Stimulated activated CD8-positive, alpha-beta memory T cell treated with anti-CD3 and anti-CD28 coated beads, Interleukin-12 subunit alpha, Interleukin-12 subunit beta, amount 100 ng/mL, for 4 hours (primary cell): ENCODE data around the gene ANKRD24.
"Not testable (repeated sequence)": the region's sequence is repeated elsewhere in the genome, so short reads cannot be mapped to it uniquely, and the experiment has no call there.

Source experiments
- DNase-seq: peaks from one replicate; pipeline ENCODE4 v3.0.0-alpha.2; 2020; ENCODE audit warnings: low read depth

The ANKRD24 gene

GRCh38 chr19:4173479-4174212 lies 8.8 kb upstream of the ANKRD24 start:
- DNase-seq = no peak

GRCh38 chr19:4174213-4174894 lies 8.1 kb upstream of the ANKRD24 start:
- no peak for DNase-seq

GRCh38 chr19:4174895-4175668 lies 7.4 kb upstream of the ANKRD24 start:
- no peak for DNase-seq

- DNase-seq = no peak
Measured at GRCh38 chr19:4175669-4175931, 6.9 kb upstream of the ANKRD24 start.

- no peak for DNase-seq
Measured at GRCh38 chr19:4177146-4177545, 5.3 kb upstream of the ANKRD24 start.

GRCh38 chr19:4178990-4179389 lies 3.5 kb upstream of the ANKRD24 start:
- DNase-seq = no peak

GRCh38 chr19:4181053-4181508 lies 1.4 kb upstream of the ANKRD24 start:
- no peak for DNase-seq

- DNase-seq = no peak
Measured at GRCh38 chr19:4183967-4184717, 1.7 kb downstream of the ANKRD24 start.

GRCh38 chr19:4184718-4185352 lies 2.3 kb downstream of the ANKRD24 start:
- DNase-seq = no peak

DNA sequence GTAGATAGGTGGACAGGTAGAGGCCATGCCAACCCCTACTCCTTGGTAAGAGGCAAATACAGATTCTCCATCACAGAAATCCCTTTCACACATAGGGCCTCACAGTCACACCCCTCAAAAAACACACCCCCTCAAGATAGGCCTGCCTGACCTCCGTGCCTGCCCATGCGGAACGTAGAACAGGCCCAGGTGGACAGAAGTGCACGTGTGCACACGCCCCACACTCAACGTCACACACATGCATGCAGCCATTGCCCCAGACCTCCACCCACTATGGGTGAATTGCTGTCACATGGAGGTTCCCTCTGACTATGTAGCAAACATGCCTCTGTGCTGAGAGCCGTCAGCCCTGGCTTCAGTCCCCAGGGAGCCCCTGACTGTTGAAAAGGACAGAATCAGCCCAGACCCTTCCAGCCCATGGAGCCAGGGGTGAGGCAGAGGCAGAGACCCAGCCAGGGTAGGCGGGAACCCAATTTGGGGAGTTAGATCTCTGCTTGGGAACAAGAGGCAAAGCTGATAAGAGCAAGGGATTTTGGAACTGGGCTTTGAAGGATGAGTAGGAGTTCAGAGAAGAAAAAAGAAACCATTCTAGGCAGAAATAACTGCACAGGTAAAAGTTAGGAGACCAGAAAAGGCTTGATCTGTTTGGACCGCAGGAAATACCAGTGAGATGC lies 3.1 kb downstream of the ANKRD24 start:
- no peak for DNase-seq

DNA sequence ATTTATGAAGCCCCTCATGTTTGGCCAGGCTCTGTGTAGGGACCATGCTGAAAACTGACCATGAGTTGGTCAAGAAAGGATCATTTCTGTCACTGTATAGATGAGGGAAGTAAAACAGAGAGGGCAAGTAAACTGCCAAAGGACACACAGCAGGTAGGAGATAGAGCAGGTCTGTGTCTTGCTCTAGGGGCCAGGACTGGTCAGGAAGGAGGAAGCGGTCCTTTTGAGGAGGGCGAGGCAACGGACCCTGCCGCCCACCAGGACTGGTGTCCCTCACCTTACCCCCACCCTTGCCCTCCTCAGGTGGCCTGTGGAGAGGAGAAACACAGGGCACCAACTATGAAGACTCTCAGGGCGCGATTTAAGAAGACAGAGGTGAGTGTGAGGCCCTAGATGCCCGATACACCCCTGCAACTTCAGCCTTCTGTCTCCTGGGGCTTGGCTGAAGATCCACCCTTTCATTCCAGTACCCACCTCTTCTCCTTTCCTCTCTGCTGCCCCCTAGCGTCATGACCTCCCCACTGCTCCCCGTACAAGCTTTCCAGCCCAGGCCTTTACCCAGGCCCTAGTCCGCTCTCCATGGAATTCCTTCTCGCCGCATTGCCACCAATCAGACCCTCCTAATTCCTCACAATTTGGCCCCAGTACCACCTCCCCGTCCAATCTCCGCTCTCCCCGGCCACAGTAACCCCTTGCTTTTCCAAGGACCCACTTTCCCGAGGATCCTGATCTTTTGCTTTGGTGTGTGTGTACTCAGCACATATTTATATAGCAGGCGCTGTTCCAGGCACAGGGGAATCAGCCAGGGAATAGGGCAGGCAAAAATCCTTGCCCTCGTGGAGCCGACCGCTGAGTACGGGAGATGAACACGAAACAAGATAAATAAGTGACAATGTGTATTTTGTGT lies 3.9 kb downstream of the ANKRD24 start:
- peak; percentile 43 for DNase-seq

DNA sequence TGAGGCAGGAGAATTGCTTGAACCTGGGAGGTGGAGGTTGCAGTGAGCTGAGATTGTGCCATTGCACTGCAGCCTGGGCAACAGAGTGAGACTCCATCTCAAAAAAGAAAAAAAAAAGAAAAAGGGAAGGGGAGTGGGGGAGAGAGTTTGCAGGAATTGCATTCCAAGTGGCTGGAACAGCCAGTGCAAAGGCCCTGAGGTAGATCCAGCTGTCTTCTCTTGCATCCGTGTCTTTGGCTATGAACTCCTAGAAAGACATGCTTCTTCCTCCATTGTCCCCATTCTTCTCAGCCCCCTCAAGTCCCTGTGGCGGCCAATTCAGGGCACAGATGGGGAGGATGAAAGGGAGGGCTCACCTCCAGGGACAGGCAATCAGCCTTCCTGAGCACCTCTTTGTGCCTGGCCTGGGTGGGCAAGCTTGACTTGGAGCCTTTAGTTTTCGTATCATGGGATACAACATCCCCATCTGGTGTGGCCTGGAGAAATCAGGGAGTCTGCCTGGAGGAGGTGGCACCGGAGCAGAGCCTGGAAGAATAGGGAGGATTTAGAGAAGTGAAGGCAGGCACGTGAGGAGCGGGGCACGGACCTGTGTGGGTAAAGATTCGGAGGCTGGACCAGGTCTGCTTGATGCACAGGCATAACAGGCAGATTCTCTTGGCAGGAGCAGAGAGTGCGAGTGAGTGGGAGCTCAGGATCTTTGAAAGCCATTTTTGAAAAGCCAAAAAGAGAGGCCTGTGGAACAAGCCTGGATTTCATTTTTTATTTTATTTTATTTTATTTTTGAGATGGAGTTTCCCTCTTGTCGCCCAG lies 5.0 kb downstream of the ANKRD24 start:
- no peak for DNase-seq

GRCh38 chr19:4189641-4190040 lies 7.2 kb downstream of the ANKRD24 start:
- no peak for DNase-seq

DNA sequence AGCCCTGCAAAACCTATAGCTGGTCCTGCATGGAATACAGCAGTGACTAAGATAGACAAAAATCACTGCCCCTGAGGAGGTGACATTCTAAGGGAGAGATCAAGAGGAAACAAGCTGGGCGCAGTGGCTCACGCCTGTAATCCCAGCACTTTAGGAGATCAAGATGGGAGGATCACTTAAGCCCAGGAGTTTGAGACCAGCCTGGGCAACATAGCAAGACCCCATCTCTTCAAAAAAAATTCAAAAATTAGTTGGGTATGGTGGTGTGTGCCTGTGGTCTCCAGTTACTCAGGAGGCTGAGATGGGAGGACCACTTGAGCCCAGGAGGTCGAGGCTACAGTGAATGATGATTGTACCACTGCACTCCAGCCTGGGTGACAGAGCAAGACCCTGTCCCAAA lies 10.0 kb downstream of the ANKRD24 start:
- not testable (repeated sequence) for DNase-seq

GRCh38 chr19:4194353-4194752 lies 11.9 kb downstream of the ANKRD24 start:
- DNase-seq = no peak

GRCh38 chr19:4196009-4196408 lies 13.5 kb downstream of the ANKRD24 start:
- DNase-seq = no peak

GRCh38 chr19:4196587-4197148 lies 14.2 kb downstream of the ANKRD24 start:
- DNase-seq = no peak

GRCh38 chr19:4197228-4197624 lies 14.7 kb downstream of the ANKRD24 start:
- no peak for DNase-seq
